HG02571 (cell line): ENCODE results near the gene RGS10.

ENCODE experiments used
- ATAC-seq: cut with Tn5 transposase; IDR thresholded peaks from one replicate; pipeline ENCODE4 v1.9.1; 2021; ENCODE audit warnings: mild to moderate bottlenecking, moderate library complexity; ENCODE audit not compliant: unreplicated experiment

The RGS10 gene

GRCh38 chr10:119520283-119520682 is 22.2 kb downstream of the RGS10 start:
- ATAC-seq: no peak

DNA sequence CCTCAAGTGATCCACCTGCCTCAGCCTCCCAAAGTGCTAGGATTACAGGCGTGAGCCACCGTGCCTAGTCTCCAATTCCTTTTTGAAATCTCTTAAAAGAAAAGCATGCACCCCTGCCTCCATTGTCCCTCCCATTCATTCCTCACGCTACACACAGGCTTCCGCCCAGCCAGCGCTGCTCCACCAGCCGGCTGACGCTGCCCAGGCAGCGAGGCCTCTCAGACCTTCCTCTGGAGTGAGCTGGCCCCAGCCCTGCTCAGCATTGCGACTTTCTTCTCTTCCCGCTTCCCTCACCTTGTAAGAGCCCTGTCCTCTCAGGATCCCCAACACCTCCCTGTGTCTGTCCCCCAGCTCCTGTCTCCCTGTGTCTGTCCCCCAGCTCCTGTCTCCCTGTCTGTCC is 23.6 kb downstream of the RGS10 start:
- no peak for ATAC-seq

DNA sequence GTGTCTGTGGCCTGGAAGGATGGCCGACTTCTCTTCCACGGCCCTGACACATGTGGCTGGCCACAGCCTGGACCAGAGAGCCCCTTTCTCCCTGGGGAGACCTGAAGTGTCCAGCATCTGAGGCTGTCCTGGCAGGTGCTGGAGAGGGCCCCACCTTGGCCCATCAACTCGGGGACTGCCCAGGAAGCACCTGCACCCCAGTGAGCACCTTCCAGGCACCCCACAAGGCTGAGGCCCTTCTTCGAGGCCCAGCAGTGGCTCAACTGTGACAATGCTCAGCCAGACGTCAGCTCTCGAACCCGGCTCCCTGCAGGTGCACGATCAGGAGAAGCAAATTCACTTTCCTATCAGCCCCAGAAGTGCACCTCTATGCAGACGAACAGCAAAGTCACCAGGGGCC is 24.3 kb downstream of the RGS10 start:
- ATAC-seq: peak; percentile 16

DNA sequence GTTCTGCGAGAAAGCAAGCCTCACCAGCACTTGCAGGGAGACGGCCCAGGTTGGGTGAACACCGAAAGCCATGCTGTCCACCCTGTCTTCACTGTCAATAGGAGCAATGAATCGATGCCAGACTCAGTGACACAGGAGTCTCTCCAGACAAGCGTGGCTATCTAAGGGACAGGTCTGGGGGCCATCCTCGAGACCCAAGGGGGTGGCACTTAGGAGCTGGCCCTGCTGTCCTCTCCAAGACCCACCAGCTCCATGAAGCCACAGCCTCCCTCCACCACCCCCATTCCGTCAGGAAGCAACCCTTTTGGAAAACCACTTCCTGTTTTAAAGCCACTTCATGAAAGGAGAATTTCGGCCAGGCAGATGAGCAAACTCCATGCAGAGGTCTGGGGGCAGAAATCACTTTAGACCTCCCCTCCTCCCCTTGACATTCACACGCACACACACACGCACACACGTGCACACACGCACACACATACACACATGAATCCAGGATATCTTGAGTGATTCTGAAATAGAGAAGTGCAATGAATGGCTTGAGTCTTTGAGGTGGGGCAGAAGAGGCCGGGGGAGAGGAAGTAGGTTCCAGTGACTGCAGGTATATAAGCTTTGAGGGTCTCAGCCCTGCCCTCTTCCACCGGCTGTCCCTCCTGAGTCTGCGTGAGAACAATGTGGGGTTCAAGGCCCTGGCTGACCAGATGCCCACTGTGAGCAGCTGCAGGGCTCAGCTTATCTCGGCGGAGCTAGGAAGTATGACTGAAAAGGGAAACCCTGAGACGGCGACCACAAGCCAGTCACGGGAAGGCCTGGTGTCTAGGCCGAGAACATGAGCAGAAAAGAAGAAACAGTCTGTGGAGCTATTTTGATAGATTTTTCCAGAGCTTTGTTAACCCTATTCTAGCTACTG is 25.0 kb downstream of the RGS10 start:
- peak; percentile 56 for ATAC-seq

GRCh38 chr10:119516381-119517234 is 25.9 kb downstream of the RGS10 start:
- ATAC-seq: peak; percentile 78

DNA sequence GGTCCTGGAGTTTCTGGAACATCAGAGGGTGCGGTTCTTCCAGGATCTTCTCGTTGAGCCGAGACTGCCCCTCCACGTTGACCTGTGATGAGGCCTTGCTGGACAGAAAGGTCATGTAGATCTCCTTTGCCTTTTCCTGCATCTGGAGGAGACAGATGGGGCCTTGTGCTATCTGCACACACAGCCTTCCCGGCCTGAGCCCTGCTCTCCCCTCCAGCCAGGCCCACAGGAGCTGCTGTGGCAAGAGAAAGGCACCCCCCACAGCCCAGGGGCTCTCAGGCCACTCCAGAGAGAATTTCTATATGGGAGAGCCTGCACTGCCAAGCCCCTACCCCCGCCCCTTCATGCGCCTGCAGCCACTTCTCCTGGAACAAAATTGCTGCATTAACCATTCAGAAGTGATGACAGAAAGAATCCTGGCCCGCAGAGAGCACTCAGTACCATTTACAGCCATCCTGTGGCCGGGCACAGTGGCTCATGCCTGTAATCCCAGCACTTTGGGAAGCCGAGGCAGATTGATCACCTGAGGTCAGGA is 26.9 kb downstream of the RGS10 start:
- no peak for ATAC-seq

GRCh38 chr10:119514819-119515218 is 27.7 kb downstream of the RGS10 start:
- ATAC-seq: no peak

DNA sequence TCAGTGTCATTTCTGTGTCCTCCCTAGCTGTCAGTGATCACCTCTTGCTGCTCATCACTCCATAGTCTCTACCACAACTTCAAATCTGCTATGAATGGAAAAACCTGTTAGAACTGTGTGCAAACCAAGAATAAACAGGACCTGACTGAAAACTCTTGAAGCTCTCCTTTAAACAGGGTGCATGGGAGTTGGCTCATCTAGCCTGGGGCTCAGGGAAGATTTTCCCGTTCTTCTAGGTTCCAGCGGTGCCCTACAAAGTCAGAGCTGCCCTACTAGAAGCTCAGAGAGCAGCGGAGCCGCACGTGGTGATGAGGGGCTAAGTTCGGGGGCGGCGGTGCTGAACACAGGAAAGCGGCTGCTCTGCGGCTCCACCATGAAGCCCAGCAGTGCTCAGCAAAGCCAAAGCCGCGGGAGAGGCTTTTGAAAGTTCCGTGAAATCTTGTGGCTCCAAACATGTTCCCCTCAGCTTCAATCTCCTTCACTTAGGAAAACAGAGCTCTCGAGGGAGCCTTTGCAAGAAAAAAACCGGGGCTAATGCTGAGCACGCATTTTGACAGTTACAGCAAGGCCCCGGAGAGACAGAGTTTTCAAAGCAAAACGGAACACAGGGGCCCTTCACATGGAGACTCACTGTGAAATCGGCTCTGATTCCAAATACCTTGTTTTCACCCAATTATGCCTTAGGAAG is 30.5 kb downstream of the RGS10 start:
- no peak for ATAC-seq

DNA sequence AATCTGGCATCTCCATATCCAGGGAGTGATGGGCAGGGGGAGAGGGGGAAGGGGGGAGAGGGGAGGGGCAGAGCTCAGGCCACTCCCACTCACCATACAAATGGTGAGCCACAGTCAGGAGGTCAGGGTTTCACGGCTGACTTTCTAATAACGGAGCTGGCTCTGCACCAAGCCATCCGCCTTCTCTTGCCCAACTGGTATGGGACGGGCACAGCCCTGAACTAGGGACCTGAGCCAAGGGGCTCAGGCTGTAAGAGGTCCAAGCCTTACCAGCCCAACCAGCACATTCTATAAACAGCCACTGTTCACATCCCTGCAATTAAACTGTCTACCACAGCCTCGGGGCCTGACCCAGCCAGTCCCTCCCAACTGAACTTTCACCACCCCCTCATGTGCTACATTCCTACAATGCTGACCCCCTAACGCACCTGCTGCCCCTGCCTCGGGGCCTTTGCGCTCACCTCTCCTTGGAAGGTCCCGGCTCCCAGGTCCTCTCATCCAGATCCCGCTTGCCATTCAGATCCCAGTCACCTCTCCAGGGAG is 32.5 kb downstream of the RGS10 start:
- no peak for ATAC-seq

GRCh38 chr10:119507115-119507514 is 35.4 kb downstream of the RGS10 start:
- no peak for ATAC-seq

- ATAC-seq: no peak
Measured at GRCh38 chr10:119505588-119506315, 36.8 kb downstream of the RGS10 start.

DNA sequence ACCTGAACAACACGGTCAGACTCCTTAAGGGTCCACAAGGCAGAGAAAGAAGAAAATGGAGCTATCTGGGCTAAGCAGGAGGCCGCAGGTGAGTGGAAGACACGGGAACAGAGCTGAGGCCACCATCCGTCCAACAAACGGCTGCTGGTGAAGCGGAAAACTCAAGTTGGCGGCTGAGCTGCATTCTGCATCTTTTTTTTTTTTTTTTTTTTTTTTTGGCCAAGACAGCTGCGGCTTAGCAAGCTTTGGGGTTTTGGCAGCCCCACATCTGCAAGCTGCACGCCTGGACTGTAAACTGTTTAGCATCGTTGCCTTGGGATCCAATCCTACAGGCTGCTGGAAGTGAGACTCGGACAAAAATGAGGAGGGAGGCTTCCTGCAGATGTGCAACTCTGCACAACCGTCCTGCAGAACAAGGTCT is 37.4 kb downstream of the RGS10 start:
- no peak for ATAC-seq

GRCh38 chr10:119504651-119505050 is 37.9 kb downstream of the RGS10 start:
- no peak for ATAC-seq

- no peak for ATAC-seq
Measured at GRCh38 chr10:119503821-119504220, 38.7 kb downstream of the RGS10 start.

DNA sequence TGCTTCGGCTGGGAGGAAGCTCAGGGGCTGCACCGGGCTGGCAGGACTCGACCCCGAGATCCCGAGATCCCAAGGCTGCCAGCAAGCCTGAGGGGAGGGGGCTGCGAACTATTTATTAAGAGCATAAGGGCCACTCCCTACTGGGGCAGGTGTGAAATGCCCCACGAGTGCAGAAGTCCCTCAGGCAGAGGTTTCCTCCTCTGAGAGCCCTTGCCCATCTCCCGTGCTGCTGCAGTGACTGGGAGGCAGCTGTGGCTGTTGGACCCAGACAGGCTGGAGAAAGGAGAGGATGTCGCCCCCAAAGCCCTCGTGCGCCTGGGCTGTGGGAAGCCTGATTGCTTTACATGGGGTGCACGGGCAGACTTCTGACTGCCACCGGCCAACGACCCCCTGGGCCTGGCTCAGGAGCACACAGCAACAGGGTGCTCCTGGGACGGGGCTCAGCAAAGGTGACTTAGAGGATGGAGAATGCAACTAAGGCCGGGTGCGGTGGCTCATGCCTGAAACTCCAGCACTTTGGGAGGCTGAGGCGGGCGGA is 39.8 kb downstream of the RGS10 start:
- ATAC-seq: no peak

DNA sequence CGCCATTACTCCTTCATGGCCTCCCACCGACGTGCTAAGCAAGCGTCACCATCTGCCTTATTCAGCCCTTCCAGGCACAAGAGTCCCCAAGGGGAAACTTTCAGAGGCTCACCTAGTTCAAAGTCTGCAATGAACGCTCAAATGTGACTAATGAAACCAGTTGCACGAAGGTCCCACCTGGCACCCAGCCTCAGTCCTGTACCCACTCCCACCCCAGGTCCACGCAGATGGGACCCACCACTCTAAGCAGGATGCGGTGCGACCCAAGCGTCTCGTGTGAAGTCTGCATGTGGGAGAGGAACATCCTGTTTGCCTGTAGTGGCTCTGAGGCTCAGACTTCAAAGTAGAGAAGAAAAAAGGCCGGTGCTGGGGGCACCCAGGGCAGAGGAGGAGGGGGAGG is 40.3 kb downstream of the RGS10 start:
- no peak for ATAC-seq

- no peak for ATAC-seq
Measured at GRCh38 chr10:119501690-119502089, 40.8 kb downstream of the RGS10 start.

DNA sequence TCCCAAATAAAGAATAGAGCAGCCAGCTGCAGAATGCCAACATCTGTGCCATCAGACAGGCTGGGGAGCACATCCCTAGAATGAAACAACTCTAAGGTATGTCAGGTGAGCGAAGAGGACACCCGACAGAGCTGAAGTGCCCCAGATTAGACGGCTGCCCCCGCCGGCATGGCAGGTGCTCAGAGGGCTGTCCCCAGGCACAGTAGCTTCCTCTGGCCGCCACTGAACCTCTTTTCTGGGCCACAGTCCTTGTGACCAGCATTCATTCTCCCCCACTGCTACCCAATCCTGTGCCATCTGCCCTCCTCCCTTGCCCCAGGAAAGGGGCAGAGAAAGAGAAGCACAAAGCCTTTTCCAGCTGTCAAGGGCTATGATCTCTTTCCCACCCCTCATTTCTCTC is 41.7 kb downstream of the RGS10 start:
- ATAC-seq: no peak

GRCh38 chr10:119500123-119500795 is 42.3 kb downstream of the RGS10 start:
- ATAC-seq: no peak
